ENCODE data around the gene BLM.

The BLM gene

DNA sequence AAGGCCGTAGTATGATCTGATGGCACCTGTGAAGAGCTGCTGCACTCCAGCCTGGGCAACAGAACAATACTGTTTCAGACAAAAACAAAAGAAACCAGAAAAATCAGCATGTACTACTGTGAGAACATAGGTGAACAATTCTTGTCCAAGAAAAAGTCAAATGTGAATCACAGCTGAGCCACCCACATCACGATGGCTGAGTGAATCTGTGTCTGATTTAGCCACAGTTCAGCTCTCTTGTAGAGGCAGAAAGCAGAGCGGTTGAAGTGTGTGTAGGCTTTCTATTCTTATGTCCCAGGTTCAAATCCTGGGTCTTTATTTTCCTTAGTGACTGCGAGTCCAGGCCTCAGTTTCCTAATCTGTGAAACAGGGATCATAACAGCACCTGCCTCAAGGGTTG, 146.8 kb downstream of the BLM start:
- H3K9me3 ChIP-seq (ENCODE audit: control insufficient read depth, low read length), result no peaks in the 10 kb centered on the region
- H3K4me1 ChIP-seq (ENCODE audit: control insufficient read depth, insufficient read depth, low read length, poor library complexity, severe bottlenecking), result peaks cover 33% of the 10 kb centered on the region
- H3K27ac ChIP-seq (ENCODE audit: low read depth, low read length, severe bottlenecking), result no peak overlapping the region
- 92% methylated on average over 3 to 4 of the region's 4 CpGs for WGBS, 2 experiments (ENCODE audit: insufficient coverage in 2 of 2)
- no peak overlapping the region for H3K4me3 ChIP-seq (ENCODE audit: extremely low read depth, insufficient read depth, low read length, poor library complexity, severe bottlenecking)
- H3K36me3 ChIP-seq (ENCODE audit: control insufficient read depth, insufficient read depth, low read length), result no peaks in the 10 kb centered on the region

DNA sequence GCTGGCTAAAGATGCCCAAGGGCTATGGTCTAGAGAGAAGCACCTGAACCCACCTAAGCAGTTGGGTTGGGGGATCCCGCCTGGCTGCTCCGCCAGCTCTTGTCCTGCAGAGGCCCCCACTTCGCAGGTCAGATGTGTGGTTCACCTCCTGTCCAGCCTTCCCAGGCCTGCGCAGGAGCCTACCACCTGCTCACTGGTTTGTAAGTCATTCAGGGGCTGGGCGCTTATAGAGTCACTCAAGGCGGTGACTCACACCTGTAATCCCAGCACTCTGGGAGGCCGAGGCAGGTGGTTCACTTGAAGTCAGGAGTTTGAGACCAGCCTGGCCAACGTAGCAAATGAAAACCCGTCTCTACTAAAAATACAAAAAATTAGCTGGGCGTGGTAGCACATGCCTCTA, 147.4 kb downstream of the BLM start:
- no peaks in the 10 kb centered on the region for H3K36me3 ChIP-seq (ENCODE audit: control insufficient read depth, insufficient read depth, low read length)
- no peak overlapping the region for H3K4me3 ChIP-seq (ENCODE audit: extremely low read depth, insufficient read depth, low read length, poor library complexity, severe bottlenecking)
- WGBS, 2 experiments (ENCODE audit: insufficient coverage in 2 of 2), result 92 to 94% methylated on average over 8 to 10 of the region's 10 CpGs
- H3K27ac ChIP-seq (ENCODE audit: low read depth, low read length, severe bottlenecking), result no peak overlapping the region
- H3K4me1 ChIP-seq (ENCODE audit: control insufficient read depth, insufficient read depth, low read length, poor library complexity, severe bottlenecking), result peaks cover 33% of the 10 kb centered on the region
- no peaks in the 10 kb centered on the region for H3K9me3 ChIP-seq (ENCODE audit: control insufficient read depth, low read length)

DNA sequence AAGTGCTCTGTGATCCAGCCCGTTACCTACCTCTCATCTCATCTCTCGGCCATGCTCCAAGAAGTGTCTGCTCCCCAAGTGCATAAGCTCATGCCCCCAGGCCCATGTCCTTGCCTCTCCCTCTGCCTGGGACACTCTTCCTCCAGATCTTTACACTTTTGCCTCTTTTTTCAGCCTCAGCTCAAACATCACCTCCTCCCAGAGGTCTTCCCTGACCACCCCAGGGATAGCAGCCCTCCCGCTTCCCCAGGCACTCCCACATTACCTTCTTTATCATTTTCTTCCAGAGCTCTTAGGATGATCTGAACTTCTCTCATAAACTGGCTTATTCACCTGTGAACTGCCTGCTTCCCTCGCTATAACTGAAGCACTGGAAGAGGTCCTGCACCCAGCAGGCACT, 148.6 kb downstream of the BLM start:
- Histone ChIP-seq H3K4me3 (ENCODE audit: extremely low read depth, insufficient read depth, low read length, poor library complexity, severe bottlenecking) (no peak overlapping the region), H3K4me1 (ENCODE audit: control insufficient read depth, insufficient read depth, low read length, poor library complexity, severe bottlenecking) (peaks cover 36% of the 10 kb centered on the region), H3K36me3 (ENCODE audit: control insufficient read depth, insufficient read depth, low read length) (no peaks in the 10 kb centered on the region), H3K27ac (ENCODE audit: low read depth, low read length, severe bottlenecking) (no peak overlapping the region), H3K9me3 (ENCODE audit: control insufficient read depth, low read length) (no peaks in the 10 kb centered on the region)
- 94 to 100% methylated on average over 3 of the region's 4 CpGs for WGBS, 2 experiments (ENCODE audit: insufficient coverage in 2 of 2)
